GM19238 (cell line): Measurements from ENCODE around the gene CYRIA.

ENCODE experiments used
- DNase-seq: peaks from one replicate; pipeline ENCODE4 v3.0.0; 2011; ENCODE audit warnings: low spot score; ENCODE audit not compliant: insufficient read length

The CYRIA gene

DNA sequence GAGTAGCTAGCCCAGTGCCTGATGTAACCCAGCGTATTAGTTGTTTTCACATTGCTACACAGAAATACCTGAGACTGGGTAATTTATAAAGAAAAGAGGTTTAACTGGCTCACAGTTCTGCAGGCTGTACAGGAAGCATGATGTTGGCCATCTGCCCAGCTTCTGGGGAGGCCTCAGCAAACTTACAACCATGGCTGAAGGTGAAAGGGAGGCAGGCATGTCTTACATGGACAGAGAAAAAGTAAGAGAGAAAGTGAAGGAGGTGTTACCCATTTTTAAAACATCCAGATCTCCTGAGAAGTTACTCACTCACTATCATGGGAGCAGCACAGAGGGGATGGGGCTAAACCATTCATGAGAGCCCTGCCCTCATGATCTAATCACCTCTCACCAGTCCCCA, 6.1 kb upstream of the CYRIA start:
- DNase-seq: no peak

DNA sequence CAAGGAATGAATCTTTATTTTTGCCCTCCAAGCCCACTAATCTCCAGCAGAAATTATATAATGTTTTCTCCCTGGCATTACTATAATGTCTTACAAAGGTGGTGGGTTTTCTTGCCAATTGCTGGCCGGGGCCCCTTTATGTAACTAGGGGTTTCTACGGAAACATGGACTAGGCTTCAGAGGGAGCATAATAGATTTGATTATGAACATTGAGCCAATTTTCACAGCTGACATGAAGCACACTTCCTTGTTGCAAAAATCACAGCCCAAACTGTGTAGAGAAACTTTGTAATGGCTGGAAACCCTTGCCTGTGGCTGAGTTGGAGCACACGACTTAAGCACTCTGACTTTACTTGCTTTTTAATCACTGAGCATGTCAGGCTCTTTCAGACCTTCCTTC, 3.8 kb upstream of the CYRIA start:
- DNase-seq: no peak

DNA sequence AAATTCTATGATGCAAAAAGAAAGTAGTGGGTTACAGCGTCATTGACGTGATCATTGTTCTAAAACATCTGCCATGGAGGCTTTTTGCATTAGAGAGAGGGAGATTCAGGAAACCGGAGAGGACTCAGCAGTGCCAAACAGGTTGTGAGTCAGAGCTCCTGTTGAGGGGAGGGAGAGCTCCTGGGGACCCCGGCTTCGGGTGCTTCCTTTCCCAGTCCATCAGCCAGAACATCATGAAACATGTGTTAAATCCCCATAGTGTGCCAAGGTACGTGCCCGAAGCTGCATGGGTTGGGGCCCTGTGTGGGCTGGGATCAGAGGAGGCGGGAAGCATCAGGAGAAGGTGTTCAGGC, 791 bp upstream of the CYRIA start:
- no peak for DNase-seq

DNA sequence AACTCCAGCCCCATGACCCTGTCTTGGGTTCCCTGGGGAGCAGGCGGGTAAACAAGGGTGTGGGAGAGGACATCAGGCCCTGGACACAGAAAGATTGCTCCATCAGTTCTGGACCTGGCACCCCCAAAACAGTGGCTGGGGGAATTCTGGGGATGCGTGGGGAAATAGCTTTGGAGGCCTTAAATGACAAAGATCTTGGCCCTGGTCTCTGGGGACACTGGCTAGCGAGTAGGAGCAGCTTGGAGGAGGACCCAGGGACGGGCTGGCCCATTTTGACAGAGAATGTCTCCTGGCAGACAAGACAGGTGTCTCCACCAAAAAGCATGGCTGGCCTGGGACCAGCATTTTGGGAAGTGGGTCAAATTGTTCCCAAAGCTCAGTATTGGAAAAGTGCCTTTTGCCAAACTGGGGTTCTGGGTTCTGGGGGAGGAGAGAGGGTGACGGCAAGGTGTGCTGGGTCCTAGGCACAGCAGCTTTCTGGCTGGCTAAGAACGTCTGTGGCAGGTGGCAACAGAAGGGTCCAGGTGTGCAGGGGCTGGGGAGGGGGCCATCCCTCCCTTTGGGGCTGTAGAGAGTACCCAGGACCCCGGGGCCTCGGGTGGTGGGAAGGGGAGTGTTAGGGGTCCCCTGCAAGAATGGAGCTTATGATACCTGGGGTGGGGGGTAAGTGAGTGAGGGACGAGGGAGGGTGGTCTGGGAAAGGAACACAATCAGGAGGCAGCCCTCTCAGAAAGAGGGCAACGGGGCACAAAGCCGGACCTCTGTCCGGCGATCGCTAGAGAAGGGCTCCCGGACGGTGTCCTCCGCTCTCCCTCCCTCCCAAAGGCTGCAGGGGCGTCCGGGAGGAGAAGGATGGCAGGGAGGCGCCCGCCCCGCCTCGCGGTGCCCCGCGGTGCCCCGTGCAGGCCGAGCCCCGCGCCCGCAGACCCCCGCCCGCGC, 556 bp downstream of the CYRIA start:
- no peak for DNase-seq

DNA sequence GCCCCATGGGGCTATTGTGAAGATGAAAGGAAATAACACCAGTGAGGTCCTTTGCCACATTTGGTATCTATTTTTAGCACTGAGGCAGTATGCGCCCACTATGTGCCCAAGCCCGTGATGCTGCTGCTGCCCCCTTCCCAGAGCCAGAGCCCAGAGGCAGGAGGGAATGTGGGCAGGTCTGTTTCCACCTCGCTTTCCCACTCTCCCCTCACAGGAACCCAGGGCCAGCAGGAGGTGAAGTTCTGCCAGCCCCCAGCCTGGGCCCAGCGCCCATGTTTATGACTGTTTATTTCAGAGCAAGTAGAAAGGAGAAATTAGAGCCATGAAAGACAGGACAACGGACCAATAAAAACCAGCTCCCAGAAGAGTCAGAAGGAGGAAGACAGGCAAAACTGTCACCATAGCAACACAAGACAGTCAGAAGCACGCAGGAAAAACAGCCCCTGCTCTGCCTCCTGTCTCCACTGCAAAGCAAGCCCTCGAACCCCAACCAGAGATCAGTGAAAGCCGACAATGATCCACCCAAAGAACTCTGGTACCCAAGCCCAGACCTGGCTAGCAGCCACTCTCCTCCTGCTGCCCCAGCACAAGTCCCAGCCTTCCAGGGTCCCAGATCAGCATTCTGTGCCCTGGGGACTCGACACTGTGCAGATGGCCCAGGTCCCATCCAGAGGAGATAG, 1.4 kb downstream of the CYRIA start:
- DNase-seq: no peak

DNA sequence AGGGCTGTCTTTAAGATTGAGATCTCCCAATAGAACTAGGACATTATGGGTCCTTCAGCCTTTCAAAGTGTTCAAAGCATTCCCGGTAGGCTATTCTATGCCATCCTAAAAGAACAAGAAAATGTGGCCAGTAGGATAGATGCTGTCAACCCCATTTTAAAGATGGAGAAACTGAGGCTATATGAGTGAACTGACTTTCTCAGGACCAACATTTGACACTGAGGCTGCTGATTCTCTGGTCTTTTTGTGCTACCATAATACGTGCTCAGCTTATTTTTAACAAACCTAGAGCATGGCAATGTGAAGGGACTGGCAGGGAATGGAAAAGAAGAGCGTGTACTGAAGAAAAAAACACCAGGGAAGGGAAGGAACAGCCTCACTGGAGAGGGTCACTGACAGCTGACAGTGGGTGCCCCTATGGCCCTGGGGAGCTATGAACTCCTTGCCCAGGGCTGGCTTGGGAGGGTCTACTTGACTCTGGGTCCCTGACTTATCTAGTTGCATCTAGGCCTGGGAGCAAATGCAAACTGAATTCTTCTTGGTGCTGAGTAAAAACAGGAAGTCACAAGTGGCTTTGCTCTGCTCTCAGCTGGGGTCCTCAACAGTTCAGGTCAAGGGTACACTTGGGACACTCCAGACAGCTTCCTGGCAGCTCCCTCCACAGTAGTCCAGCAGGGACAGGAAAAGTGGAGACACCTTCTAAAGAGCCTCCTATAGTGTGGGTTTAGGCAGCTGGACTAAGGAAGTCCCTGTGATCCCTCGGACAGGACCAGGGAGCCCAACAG, 2.3 kb downstream of the CYRIA start:
- DNase-seq: no peak

DNA sequence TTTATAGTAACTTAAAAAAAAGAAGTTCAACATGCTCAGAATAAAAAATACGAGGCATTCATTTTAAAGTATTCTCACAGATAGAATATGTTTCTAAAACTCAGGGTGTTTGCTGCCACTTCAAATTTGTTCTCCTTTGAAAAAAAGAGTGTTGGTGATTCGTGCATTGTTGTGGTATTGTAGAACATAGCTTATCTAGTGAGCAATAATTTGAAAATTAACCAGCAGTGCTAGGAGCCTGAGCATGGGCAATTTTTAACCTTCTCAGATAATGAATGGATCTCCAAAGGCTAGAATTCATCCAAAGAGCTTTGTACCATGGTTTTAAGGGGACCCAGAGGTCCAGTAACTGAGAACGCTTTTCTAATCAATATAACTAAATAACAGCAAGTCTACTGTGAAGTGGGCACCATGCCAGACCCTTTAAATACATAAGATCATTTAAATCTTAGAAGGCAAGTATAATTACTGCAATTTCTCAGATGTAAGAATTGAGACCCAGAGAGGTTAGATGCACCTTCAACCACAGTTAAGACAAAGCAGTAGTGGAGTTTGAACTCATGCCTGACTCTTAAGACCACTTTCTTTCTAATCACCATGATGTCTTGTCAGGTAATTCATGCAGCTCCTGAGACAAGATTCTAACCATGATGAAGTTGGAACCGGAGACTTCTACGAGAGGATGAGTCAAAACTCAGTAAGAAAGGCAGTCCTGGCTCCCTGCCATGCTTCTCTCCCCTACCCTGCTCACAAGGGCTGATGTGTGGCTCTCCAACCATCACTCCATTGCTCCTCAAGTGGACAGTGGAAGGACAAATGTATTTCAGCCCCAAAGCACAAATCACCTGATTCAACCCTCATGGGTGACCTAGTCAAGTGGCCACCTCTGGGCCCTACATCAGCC, 3.4 kb downstream of the CYRIA start:
- DNase-seq: no peak

DNA sequence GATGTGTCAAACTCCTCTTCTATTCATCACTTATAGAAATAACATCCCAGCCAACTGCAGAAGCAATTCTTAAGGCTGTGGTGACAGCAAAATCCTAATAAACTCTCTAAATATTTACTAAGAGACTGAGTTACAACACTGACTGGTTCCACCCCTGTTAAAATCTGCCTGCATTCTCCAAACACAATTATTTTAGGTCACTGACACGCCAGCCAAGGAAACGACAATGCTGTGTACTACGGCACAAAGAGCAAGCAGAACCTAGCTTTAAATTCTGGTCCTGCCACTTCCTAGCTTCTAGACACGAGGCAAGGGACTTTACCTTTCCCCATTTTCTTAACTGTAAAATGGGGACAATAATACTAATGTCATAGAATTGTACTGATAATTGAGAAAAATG, 4.1 kb downstream of the CYRIA start:
- no peak for DNase-seq

DNA sequence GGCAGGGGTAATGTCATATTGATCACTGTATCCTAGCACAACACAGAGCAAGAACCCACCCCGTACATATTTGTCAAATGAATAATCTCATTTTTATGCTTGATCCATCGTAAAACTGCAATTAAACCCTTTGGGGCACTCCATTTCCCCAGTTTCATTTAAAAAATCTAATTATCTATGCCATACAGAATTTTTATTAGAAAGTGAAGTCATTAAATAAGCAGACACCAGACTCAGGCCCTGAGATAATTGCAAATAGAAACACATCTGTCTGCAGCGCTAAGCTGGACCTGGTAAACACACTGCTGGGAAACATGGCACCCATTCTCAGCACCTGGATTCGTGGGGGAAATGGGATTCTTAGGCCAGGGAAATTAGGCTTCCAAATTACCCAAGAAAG, 5.1 kb downstream of the CYRIA start:
- DNase-seq: no peak

DNA sequence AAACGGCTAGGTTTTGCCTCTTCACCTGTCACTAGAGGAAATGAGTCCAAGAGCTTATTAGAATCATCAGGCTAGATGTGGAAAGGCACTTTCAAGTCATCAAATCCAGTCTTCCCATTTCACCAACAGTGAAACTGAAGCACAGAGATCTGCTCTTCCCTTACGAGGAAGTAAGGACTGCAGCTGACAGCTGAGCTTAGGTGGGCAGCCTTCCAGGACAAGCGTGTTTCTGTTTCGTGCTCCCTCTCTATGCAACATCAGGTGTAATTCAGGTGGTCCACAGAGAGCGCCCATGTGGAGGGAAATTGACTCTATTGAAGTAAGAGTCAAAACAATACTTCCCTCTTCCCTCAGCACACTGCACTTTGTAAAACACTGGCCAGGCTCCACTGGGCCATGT, 5.5 kb downstream of the CYRIA start:
- DNase-seq: no peak

DNA sequence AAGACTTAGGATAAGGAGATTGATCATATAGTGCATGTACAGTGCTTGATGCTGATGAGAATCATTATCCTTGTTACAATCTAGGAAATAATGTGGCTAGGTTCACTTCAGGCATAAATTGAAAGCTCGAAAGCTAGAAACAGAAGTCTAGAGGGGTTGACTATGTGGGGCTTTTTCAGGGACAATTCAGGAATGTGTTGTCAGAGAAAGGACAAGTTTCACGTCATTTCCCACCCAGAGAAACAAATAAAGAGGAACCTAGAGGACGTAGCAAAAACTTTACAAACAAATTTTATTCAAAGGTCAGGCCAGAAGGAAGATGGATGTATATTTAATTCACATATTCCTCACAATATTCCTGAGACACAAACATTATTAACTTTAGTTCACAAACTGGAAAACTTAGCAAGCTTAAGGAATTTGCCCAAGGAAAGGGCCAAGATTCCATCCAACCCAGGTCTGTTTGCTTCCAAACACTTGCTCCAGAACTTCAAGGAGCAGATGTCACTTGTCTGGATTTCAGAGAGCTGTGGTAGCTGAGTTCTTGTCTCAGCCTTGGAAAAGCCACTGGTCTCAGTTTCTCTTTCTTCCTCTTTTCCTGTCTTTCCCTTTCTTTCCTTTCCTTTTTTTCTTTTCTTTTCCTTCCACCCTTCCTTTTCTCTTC, 7.4 kb downstream of the CYRIA start:
- DNase-seq: no peak

DNA sequence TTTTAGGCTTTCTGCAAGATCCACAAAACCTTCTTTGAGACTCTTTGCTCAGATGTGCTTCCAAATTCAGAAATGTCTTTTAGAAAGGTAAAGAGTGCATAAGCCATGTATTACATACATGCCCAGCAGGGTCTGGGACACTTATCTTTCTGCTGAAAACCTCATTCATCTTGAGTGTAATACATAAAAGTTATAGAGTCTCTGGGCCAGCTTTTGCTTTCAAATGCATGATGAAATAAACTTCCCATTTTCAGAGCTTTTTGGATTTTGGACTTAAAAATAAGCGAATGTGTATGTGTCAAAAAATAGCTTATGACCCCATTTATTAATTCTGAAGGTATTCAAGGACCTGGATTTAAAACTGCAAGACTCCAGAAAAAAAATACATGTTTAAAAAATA, 8.0 kb downstream of the CYRIA start:
- DNase-seq: no peak

DNA sequence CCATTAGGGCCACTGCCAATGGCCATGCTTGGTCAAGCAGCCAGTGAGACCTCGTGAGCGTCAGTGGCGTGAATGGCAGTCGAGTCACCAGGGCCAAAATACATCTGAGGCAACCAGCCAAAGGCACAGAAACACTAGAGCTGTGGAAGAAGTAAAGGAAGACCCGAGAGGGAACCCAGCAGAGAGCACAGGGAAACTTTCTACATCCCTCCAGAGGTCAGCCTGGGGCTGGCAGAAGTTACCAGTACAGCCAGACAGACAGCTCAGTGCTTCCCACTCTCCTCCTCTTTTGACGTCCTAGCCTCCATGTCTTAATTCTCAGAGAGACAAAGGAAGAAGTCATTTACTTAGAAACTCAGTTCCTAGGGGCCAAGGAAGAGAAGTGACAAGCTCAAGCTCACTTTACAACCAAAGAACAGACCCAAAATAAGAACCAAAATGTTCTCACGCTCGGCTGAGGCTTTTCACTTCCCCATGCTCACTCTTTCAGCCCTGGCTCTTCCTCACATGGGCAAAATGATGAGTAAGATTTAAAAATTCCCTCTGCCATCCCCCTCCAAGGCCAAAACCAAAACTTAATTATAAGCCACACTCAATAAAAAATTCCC, 8.7 kb downstream of the CYRIA start:
- DNase-seq: peak; percentile 29

DNA sequence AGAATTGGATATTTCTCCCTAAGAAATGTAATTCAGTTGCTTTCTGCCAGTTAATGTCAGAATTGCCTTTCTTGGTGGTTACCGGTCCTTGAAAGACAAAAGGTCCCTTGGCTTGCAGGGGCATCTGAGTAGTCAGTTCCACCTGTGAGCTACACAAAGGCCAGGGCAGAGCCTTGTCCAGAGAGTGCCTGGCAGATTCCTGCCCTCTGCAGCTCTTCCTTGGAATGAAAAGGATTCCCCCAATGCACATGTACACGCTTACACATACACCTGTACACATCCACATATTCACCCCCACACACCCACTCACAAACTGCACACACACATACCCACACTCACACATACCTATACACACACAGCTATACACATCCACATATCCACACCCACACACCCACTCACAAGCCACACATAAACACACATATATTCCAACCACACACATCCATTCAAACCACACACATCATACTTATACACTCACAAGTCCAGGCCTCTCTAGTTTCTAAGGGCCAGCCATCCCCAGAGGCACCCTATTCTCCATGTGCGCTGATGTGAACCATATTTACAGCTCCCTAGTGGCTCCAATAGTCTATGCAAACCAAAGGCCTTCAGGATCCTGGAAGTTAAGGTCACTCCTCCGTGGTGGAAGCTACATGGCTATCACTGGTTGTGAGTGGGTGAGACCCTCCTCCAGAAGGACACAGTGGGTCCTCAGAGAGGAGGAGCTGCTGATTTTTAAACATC, 9.6 kb downstream of the CYRIA start:
- DNase-seq: no peak

DNA sequence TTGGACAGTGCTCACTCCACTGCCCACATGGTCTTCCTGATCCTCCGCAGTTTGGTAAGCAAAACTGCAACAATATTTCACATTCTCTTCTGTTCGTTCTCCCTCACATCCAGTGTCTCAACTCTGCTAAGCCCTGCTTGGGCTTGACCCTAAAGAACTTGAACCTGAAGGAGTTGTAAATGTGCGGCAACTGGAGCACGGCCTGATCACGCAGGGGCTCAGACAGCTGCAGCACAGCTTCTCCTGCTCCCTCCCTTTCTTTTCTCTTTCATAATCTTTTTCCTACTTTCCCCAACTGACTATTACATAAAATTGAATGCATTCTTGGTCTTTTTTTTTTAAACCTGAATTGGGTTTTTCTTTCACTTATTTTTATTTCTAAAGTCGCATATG, 10.2 kb downstream of the CYRIA start:
- DNase-seq: no peak

DNA sequence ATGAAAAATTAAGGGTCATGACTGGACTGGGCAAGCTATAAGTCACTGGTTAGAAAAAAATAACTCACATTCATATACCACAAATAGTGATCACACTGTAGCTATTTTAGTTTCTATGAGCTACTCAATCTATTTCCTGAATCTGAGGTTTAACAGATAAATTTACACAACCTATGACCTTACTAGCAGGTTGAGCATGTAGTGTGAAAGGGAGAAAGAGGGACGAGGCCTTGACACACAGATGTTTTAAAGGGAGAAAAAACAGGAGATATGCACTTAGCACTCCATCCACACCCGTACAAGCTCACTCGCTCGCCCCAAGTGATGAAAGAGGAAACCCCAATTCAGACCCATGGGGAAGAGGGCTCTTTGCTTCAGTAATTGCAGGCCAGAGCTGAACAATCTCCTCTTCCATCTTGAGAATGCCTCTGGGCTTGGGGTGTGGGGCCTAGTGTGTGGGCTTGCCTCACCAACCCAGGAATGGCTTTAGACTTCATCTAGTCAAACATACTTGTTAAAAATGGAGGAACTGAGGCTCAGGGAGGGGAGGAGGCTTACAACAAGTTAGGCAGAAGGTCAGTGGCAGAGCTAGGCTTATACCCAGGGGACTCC, 10.7 kb downstream of the CYRIA start:
- DNase-seq: no peak

DNA sequence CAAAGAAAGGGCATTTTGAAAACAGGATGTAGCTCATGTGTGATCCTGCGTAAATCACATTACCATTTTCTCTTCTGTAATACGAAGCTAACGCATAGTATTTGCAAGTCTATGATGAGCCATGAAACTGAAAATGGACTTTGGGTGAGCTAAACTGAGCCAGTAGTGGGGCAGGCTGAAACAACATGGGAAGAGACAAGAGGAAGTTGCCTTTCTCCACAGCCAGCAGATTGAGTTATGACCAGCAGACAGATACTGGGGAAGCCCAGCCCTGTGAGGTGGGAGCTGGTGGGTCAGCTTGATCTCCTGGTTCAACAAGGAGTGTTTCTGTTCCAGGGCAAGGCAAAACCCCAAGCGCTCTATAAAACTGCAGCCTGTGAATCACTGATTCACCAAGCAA, 11.8 kb downstream of the CYRIA start:
- no peak for DNase-seq

DNA sequence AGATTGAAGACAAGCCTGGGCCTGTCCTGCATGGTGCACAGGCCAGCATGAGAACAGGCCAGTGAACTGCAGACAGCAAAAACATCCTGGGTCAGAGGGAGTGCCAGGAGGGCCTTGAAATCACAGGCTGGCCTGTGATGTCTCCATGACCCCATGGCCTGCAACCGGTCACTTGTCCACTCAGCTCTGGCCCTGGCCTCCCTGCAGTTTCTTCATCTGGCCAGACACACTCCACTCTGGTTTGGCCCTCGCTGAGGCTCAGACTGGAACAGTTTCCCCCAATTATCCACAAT, 12.6 kb downstream of the CYRIA start:
- no peak for DNase-seq
